Right lobe of liver (tissue), 4 donors: ENCODE measurements around the gene CCDC34.

Source experiments
- CTCF ChIP-seq, 4 donors: fragments of 200-600 bp in 3 of 4; fragments of 450-650 bp in 1 of 4; IDR thresholded peaks; one replicate each; pipeline versions ENCODE4 v1.5.1 to v1.8.0; 2016 to 2022; ENCODE audit warnings: antibody characterized with exemption in 4 of 4, mild to moderate bottlenecking in 2 of 4
- POLR2A ChIP-seq: fragments of 450-650 bp; IDR thresholded peaks from one replicate; pipeline ENCODE4 v1.6.1; 2017; ENCODE audit warnings: antibody characterized with exemption, mild to moderate bottlenecking
- donor health status: DM: no; HTN: no; CAD: no.
- donor health status: DM: no; HTN: no; CAD: no.
- donor health status: DM: no; HTN: yes; CAD: no.

- TF ChIP-seq CTCF (IDR thresholded peaks at IDR 0.05) = no peak
- no peak for TF ChIP-seq POLR2A
Measured at GRCh38 chr11:27310182-27310581, 52.8 kb downstream of the CCDC34 start.
